ENCODE data around the gene DKC1. TPM values are rescaled to one million over a fixed set of nuclear protein-coding genes. Genes with fewer than 3 reads are reported as not detected.

Gene DKC1
- total RNA-seq, 1 experiment from 2014 or later = 107 TPM

- Mint-ChIP-seq H3K27ac (ENCODE audit: unreplicated experiment) (no peak overlapping the region), H3K4me3 (ENCODE audit: unreplicated experiment) (no peak overlapping the region), H3K4me1 (ENCODE audit: low read depth, unreplicated experiment) (peaks cover 6% of the 10 kb centered on the region), H3K36me3 (ENCODE audit: insufficient read depth, unreplicated experiment) (peaks cover 3% of the 10 kb centered on the region), H3K27me3 (ENCODE audit: insufficient read depth, unreplicated experiment) (no peaks in the 10 kb centered on the region), H3K9me3 (ENCODE audit: unreplicated experiment) (no peaks in the 10 kb centered on the region)
- Histone ChIP-seq H3K36me3 (ENCODE audit: control insufficient read depth, insufficient read depth, low read length) (no peaks in the 10 kb centered on the region), H3K9me3 (no peaks in the 10 kb centered on the region), H3K27me3 (replicated peaks; ENCODE audit: control insufficient read depth, insufficient read depth, low read length) (no peaks in the 10 kb centered on the region), H3K4me1 (no peaks in the 10 kb centered on the region), H3K4me3 (ENCODE audit: low read depth, low read length) (no peak overlapping the region)
- TF ChIP-seq CTCF (IDR thresholded peaks at IDR 0.05; ENCODE audit: insufficient read depth in 1 of 2, low read depth in 1 of 2, low read length in 1 of 2, severe bottlenecking in 1 of 2, unreplicated experiment in 1 of 2) = no peak
- POLR2A ChIA-PET = no interaction called here
- no TSS peak for BruUV-seq (replicated peaks)
- no peak for DNase-seq
- intact Hi-C loops (cut with micrococcal nuclease; ENCODE audit: unreplicated experiment) = no loop called here
- CTCF ChIA-PET = no interaction called here
Observed at GRCh38 chrX:154791939-154792338, 29.3 kb downstream of the DKC1 start.

DNA sequence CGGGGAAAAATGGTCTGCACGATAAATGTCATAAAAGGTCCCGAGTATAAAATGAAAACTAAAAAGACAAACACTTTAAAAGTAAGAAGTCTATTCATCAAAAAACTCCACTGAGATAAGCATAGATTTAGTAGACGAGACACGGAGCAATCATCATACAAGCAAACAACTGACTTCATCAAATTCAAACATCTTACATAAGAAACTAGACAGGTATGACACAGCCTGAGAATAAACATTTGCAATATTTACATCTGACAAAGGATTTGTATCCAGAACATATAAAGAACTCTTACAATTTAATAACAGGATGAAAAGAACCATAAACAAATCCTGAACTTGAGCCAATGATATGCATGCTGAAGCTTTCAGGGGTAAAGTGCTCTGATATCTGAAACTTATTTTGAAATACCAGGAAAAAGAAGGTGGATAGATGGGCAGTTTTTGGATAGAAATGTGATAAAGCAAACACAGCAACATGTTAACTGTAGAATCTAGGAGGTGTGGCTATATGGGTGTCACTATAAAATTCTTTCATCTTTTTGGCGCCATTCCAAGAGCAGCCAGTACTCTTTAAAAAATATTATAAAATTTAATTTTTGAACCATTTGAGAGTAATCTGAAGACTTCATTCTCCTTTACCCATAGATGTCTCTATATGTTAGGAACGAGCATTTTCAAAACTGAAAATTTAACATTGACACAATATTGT lies 30.6 kb downstream of the DKC1 start:
- Mint-ChIP-seq H3K9me3 (ENCODE audit: unreplicated experiment) (no peaks in the 10 kb centered on the region), H3K4me1 (ENCODE audit: low read depth, unreplicated experiment) (peaks cover 15% of the 10 kb centered on the region), H3K36me3 (ENCODE audit: insufficient read depth, unreplicated experiment) (no peaks in the 10 kb centered on the region), H3K27ac (ENCODE audit: unreplicated experiment) (no peak overlapping the region), H3K27me3 (ENCODE audit: insufficient read depth, unreplicated experiment) (no peaks in the 10 kb centered on the region), H3K4me3 (ENCODE audit: unreplicated experiment) (no peak overlapping the region)
- peaks cover 9% of the 10 kb centered on the region for H3K4me1 ChIP-seq
- H3K4me3 ChIP-seq (ENCODE audit: low read depth, low read length) = no peak overlapping the region
- intact Hi-C loops (cut with micrococcal nuclease; ENCODE audit: unreplicated experiment) = no loop called here
- no peaks in the 10 kb centered on the region for H3K9me3 ChIP-seq
- ChIA-PET CTCF (no interaction called here), POLR2A (no interaction called here)
- TF ChIP-seq CTCF (IDR thresholded peaks at IDR 0.05; ENCODE audit: insufficient read depth in 1 of 2, low read depth in 1 of 2, low read length in 1 of 2, severe bottlenecking in 1 of 2, unreplicated experiment in 1 of 2) = no peak
- no peak for DNase-seq
- no peaks in the 10 kb centered on the region for H3K27me3 ChIP-seq (replicated peaks; ENCODE audit: control insufficient read depth, insufficient read depth, low read length)
- H3K36me3 ChIP-seq (ENCODE audit: control insufficient read depth, insufficient read depth, low read length) = no peaks in the 10 kb centered on the region
- no TSS peak for BruUV-seq (replicated peaks)

- Histone ChIP-seq H3K9me3 (no peaks in the 10 kb centered on the region), H3K4me1 (peaks cover 22% of the 10 kb centered on the region), H3K4me3 (ENCODE audit: low read depth, low read length) (no peak overlapping the region), H3K36me3 (ENCODE audit: control insufficient read depth, insufficient read depth, low read length) (no peaks in the 10 kb centered on the region), H3K27me3 (replicated peaks; ENCODE audit: control insufficient read depth, insufficient read depth, low read length) (no peaks in the 10 kb centered on the region)
- intact Hi-C loops (cut with micrococcal nuclease; ENCODE audit: unreplicated experiment) = loop anchor here (5.0 kb wide), 1 partner anchor 47 kb away; no protein-coding TSS in a partner anchor
- Mint-ChIP-seq H3K4me1 (ENCODE audit: low read depth, unreplicated experiment) (peaks cover 21% of the 10 kb centered on the region), H3K36me3 (ENCODE audit: insufficient read depth, unreplicated experiment) (no peaks in the 10 kb centered on the region), H3K27me3 (ENCODE audit: insufficient read depth, unreplicated experiment) (no peaks in the 10 kb centered on the region), H3K9me3 (ENCODE audit: unreplicated experiment) (no peaks in the 10 kb centered on the region), H3K4me3 (ENCODE audit: unreplicated experiment) (no peak overlapping the region), H3K27ac (ENCODE audit: unreplicated experiment) (no peak overlapping the region)
- TF ChIP-seq CTCF (IDR thresholded peaks at IDR 0.05; ENCODE audit: insufficient read depth in 1 of 2, low read depth in 1 of 2, low read length in 1 of 2, severe bottlenecking in 1 of 2, unreplicated experiment in 1 of 2) = no peak
- CTCF ChIA-PET = no interaction called here
- BruUV-seq (replicated peaks) = no TSS peak
- POLR2A ChIA-PET = no interaction called here
- no peak for DNase-seq
Observed at GRCh38 chrX:154795016-154795415, 32.4 kb downstream of the DKC1 start.

All from Caco-2 (cell line).